GM12873 (cell line): ENCODE measurements around the gene TRIM33.

Experiments
- CTCF ChIP-seq: IDR thresholded peaks from 2 replicates; pipeline ENCODE4 v1.5.1; 2012; ENCODE audit warnings: low read depth, mild to moderate bottlenecking, moderate library complexity, low read length, control low read depth; ENCODE audit not compliant: insufficient read depth; ENCODE audit errors: missing control alignments

TRIM33 gene

GRCh38 chr1:114367810-114368209, 143.2 kb downstream of the TRIM33 start:
- TF ChIP-seq CTCF = no peak

- TF ChIP-seq CTCF = no peak
Measured at GRCh38 chr1:114359791-114360190, 151.2 kb downstream of the TRIM33 start.

GRCh38 chr1:114355240-114355639, 155.8 kb downstream of the TRIM33 start:
- no peak for TF ChIP-seq CTCF

- no peak for TF ChIP-seq CTCF
Measured at GRCh38 chr1:114353262-114353661, 157.7 kb downstream of the TRIM33 start.

GRCh38 chr1:114352797-114353196, 158.2 kb downstream of the TRIM33 start:
- TF ChIP-seq CTCF = no peak

- no peak for TF ChIP-seq CTCF
Measured at GRCh38 chr1:114350731-114351445, 160.1 kb downstream of the TRIM33 start.

GRCh38 chr1:114349891-114350605, 161.0 kb downstream of the TRIM33 start:
- no peak for TF ChIP-seq CTCF
